UCSD-AML1 (cell line): Measurements from ENCODE around the gene PCIF1.
"Not testable (repeated sequence)": the region's sequence is repeated elsewhere in the genome, so short reads cannot be mapped to it uniquely, and the experiment has no call there.

ENCODE experiments used
- DNase-seq: peaks from one replicate; lab custom pipeline; 2025; ENCODE audit not compliant: unreplicated experiment; lab: John Stamatoyannopoulos, UW

The PCIF1 gene

DNA sequence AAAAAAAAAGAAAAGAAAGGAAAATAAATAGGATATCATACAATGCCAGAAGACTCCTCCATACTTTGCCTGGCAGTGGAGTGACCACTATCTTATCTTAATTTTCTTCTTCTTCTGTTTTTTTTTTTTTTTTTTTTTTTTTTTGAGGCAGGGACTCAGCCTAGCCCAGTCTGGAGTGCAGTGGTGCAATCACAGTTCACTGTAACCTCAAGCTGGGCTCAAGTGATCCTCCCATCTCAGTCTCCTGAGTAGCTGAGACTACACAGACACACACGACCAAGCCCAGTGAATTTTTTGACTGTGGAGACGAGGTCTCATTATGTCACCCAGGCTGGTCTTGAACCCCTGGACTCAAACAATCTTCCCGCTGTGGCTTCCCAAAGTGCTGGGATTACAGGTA, 57.1 kb downstream of the PCIF1 start:
- DNase-seq = no peak

DNA sequence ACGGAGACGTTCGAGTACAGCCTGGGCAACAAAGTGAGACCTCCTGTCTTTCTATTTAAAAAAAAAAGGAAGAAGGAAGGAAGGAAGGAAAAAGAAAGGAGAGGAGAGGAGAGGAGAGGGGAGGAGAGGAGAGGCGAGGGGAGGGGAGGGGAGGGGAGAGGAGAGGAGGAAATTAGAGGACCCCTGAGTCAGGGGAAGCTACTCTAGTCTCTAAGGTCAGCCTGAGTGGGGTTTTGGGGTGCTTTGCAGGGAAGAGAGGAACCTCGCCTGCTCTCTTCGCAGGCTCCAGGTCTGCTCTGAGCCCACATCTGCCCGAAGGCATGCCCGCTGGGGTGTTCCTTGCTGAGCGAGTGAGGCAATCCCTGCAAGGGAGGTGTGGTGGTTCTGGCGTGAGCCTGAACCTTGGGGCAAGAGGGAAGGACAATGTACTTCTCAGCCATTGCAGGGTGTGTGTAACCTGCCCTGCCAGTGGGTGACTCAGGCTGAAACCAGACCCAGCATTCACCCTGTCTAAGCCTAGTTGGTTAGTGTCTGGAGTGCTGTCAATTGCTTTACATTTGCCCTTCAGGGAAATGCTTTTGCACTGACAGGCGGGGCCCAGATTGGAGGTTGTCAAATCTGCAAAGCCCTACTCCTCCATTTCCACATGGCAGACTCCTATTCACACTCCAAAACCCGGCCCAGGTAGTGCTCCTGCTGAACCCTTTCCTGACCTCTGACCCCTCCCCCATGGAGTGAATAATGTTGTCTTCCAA, 58.9 kb downstream of the PCIF1 start:
- DNase-seq = no peak

DNA sequence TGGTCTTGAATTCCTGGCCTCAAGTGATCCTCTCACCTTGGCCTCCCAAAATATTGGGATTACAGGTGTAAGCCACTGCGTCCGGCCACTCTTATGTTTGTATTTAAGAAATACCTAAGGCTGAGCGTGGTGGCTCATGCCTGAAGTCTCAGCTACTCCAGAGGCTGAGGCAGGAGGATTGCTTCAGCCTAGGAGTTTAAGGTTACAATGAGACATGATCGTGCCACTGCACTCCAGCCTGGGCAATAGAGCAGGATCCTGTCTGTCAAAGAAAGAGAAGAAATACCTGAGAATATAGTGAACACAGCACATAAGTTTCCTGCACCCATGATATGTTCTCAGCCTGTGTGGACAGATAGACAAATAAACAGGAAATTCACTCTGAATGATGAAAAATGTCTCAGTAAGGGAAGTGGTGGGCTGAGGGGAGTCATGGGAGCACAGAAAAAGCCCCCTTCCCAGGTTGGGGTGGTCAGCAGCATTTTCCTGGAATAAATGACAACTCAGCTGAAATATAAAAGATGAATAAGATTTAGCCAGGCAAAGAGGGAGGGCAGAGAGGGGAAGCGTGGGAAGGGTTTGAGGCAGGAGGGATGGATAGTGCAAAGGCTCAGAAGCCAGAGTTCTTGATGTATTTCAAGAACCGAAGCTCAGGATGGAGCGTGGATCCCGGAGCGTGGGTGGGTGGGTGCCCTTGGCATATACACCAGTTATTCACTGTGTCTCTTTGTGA, 60.4 kb downstream of the PCIF1 start:
- DNase-seq = no peak

DNA sequence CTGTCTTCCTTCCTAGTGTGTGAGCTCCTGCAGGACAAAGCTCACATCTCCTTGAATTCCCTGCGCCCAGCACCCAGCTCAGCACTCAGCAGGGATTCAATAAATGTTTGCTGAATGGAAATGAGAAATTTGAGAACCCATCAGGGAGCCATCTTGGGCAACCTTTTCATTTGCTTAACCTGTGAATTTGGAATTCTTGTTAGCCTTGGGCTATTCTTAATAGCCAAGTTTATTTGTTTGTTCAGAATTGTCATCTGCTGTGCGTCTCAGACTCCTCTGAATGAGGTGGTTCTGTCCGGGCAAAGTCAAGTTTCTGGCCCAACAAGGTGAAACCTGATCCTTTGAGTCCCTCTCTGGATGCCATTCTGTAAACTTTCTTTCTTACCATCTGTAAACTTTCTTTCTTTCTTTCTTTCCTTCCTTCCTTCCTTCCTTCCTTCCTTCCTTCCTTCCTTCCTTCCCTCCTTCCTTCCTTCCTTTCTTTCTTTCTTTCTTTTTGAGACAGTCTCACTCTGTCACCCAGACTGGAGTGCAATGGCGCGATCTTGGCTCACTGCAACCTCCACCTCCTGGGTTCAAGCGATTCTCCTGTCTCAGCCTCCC, 61.1 kb downstream of the PCIF1 start:
- not testable (repeated sequence) for DNase-seq

DNA sequence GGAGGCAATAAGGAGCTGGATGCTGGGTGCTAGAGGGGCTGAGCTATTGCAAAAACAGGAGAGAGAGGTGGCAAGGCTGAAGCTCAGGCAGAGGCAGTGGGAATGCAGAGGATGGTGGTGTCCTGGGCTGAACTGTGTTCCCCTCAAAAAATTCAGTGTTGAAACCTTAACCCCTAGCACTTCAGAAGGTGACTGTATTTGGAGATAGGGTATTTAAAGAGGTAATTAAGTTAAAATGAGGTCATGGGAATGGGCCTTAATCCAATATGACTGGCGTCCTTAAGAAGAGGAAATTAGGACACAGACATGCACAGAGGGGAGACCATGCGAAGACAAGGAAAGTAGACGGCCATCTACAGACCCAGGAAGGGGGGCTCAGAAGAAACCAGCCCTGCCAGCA, 62.7 kb downstream of the PCIF1 start:
- DNase-seq = no peak
